GM21528 (cell line): ENCODE data around the gene EPHB1.

Experiments
- ATAC-seq: cut with Tn5 transposase; IDR thresholded peaks from one replicate; pipeline ENCODE4 v1.9.1; 2021; ENCODE audit warnings: mild to moderate bottlenecking, moderate library complexity; ENCODE audit not compliant: unreplicated experiment, low FRiP score

The EPHB1 gene

DNA sequence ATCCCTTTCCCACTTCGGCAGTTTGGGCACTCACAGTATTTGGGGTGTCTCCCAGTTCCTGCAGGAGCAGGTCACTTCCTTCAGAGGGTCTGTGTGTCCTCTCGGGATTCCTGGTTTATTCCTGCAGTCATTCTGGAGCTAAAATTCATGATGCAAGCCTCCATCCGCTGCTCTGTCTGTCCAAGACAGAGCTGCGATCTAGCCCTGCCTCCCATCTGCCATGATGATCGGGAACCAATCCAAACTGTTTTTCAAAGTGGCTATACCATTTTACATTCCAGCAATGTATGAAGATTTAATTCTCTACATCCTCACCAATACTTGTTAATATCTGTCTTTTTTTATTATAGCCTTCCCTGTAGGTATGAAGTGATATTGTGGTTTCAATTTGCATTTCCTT, 273.0 kb downstream of the EPHB1 start:
- ATAC-seq: no peak

GRCh38 chr3:135069406-135069805, 274.3 kb downstream of the EPHB1 start:
- no peak for ATAC-seq

GRCh38 chr3:135071483-135071882, 276.4 kb downstream of the EPHB1 start:
- ATAC-seq: no peak

- ATAC-seq: no peak
Measured at GRCh38 chr3:135072431-135072830, 277.4 kb downstream of the EPHB1 start.

DNA sequence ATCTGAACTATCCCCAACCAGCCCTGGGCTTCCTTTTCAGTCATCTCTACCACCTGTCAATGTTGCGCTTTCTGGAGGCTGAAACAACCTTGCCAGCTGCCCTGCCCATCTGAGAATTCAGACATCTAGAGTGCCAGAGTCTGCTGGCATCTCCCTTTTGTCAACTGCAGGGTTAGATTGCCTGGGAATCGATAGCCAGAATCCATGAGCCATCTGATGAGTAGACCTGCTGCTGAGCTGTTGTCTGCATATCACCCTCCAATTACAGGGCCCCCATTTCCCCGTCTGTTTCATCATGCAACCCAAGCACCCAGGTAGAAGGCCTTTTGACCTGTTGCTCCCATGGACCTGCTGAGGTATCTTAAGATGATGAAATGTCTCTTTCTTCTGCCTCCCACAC, 280.1 kb downstream of the EPHB1 start:
- ATAC-seq: no peak

GRCh38 chr3:135076341-135076740, 281.3 kb downstream of the EPHB1 start:
- ATAC-seq: no peak

DNA sequence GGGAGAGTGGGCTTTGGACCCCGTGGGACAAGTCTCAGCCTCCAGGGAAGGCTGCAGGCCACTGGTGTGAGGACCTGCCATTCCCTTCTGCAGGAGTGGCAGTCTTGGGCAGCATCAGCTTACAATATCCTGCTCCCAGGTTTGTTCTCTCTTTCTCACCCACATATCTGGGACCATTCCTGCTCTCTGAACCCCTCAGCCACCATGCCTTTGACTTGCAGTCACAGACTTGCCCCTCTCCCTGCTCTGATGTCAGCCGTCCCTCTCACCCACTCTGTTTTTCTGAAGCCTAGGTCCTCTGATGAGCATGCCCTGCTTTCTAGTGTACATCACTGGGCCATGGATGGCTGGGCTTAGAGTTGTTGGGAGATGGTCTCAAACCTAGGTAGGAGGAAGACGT, 282.1 kb downstream of the EPHB1 start:
- ATAC-seq: no peak

- ATAC-seq: no peak
Measured at GRCh38 chr3:135078283-135078682, 283.2 kb downstream of the EPHB1 start.

GRCh38 chr3:135079095-135079494, 284.0 kb downstream of the EPHB1 start:
- no peak for ATAC-seq

DNA sequence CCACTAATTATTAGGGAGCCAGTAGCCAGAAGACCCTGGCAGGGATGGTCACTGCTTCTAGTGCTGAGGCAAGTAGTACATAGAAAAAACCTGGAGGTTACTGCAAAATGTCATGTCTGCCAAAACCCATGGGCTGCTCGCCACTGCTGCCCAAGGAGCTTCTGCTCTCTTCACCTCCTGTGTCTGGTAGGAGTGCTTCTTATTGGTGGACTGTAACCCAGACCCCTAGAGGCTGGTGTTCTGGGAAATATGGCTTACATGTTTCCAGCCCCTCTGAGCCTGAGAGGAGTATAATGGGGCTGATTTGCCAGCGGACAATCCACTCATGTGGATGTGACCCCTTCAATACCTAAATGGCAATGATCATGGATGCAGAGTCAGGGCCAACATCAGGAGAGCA, 286.4 kb downstream of the EPHB1 start:
- no peak for ATAC-seq

DNA sequence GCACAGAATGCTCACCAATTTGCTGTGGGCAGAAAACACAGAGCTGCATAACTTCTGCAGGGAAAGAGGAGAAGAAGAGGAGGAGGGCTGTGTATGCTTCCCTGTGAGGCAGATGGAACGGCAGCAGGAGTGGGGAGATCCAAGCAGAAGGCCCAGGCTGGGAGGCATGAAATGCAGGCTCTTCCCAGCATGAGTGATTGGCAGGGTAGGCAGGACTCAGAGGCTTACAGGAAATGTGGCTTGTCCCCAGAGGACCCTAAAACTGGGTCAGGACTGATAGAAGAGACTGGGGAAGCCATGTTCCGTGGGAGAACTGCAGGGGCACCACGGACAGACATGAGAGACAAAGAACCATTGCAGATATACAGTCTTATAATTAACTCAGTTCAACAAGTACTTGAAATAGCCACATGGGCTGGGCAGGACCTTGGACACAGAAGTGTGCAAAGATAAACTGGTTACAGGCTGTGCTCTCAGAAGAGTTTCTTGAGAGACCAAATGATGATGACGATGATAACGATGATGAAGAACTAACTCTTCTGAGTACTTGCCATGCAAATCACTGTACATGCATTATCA, 286.9 kb downstream of the EPHB1 start:
- ATAC-seq: no peak

DNA sequence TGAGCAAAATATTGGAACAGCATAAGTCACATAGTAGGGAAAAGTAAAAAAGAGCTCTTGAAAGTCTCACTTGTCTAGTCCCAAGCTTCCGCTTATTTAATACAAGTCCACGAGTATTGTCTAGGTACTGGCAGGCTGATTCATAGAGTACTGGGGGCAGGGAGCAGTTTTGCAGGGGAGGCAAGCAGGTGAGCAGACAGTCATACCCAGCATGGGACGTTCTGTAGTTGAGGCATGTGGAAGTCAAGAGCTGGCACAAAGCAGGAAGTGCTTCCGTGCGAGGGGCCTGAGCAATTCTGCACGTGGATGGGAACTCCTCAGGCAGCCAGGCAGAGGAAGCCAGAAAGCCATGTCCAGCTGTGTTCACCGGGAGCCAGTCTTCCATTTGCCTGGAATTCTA, 287.6 kb downstream of the EPHB1 start:
- ATAC-seq: no peak

- no peak for ATAC-seq
Measured at GRCh38 chr3:135083179-135083578, 288.1 kb downstream of the EPHB1 start.

DNA sequence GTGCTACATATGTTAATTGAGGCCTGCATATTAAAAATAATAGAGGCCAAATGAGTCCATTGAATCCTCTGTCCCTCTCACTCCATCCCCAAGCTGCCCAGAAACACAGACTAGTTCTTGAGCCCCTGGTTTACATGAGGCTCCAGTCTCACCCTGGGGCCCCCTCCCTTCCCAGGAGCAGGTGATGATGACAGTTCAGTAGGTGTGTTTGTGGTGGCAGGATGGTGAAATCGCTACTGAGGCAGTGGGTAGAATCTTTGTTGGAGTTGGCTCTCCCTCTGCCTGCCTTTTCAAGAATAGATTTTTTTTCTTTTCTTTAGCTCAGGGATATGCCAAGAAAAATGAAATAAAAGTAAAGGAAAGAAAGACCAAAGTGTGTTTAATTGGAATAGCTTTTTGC, 288.7 kb downstream of the EPHB1 start:
- ATAC-seq: no peak

DNA sequence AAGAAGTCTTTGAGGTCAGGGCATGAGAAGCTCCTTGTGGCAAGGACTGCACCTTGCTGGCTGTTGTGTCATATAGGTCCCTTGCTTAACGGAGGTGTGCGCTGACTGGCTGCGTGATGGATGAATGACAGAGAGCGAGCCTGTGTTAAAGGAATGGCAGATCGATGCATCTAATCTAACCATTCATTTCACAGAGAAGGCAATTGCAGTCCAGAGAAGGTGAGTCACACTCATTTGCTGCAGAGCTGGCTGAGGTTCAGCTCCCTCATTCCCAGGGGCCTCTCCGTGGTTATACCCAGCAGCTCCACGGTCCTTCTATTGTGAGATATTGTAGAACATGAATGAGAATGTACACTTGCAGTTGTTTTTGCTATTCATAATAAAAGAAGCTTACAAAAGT, 289.3 kb downstream of the EPHB1 start:
- ATAC-seq: no peak

GRCh38 chr3:135084976-135085375, 289.9 kb downstream of the EPHB1 start:
- ATAC-seq: no peak

- ATAC-seq: no peak
Measured at GRCh38 chr3:135085652-135086436, 290.8 kb downstream of the EPHB1 start.

GRCh38 chr3:135087782-135088181, 292.7 kb downstream of the EPHB1 start:
- no peak for ATAC-seq

- ATAC-seq: no peak
Measured at GRCh38 chr3:135089451-135089850, 294.4 kb downstream of the EPHB1 start.

DNA sequence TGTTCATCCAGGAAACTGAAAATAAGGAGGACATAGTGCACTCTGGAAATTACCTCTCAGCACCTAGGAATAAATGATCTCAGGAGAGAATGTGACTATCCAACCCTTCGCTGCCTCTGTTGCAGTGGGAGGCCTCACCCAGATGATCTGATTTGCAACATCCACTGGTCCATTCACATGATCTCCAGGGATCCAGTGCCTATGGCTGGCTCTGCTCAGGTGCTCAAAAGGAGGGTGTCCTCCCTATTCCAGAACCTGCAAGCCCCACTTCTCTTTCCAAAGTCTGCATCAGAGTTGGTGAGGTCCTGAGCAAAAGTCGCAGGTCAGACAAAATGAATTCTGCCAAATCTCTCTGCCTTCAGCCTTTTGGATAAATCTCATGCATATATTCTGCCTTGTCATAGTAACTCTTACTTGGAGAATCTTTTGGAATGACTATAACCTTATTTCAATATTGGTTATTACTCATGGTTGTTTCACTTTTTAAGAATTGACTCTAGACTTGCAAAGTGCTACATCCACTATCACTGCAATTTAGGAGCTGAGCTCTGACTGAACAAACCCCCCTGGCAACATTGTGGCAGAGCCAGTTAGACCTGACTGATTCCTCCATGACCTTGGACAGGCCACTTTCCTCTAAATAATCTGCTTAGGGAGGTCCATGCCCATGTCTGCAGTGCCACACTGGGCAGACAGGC, 295.1 kb downstream of the EPHB1 start:
- no peak for ATAC-seq

DNA sequence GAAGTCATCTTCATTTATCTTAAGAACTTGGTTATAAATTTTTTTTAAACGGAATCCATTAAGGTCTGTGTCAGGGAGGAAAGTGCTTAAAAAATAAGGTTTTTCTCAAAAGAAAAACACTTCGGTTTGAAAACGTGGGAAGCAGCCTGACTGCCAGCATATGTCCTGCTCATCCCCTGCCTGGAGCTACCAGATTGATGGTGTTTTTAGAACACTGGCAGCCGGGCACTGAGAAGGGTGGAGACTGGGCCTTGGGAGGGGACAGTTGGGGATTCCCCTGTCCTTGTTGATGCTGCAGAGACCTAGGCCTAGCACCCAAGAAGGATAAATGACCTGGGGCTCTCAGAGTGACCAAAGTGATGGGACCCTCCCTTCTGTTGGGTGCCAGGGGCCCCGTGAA, 296.9 kb downstream of the EPHB1 start:
- no peak for ATAC-seq

- ATAC-seq: no peak
Measured at GRCh38 chr3:135093121-135093520, 298.1 kb downstream of the EPHB1 start.
